ENCODE results near the gene OR52J3.
A peak's percentile ranks its signal among the peaks of the same experiment; 100 is the strongest.
"Not testable (repeated sequence)": the region's sequence is repeated elsewhere in the genome, so short reads cannot be mapped to it uniquely, and the experiment has no call there.

The OR52J3 gene

DNA sequence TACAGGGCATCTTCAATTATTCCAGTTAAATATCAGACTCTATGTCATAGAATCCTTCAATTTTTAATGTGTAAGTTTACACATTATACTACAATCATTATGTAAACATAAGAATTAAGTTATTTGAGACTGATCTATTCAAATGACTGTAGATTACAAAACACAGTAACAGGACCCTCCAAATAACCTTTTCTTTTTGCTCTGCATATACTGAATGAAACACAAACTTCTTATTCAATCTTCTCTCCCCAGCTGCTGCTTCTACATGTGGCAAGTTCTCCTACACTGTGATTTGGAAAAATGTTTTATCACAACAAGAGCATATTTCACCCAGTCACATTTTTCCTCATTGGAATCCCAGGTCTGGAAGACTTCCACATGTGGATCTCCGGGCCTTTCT lies at the start of gene OR52J3:
OR52J3 (plus strand) TSS at position 301 of the 400 bp plus-strand sequence; CDS start at position 301, 0 bp downstream.
- no peak for DNase-seq

- peak in 1 of 2 donors; percentile 1 for DNase-seq
Observed at GRCh38 chr11:5004424-5005274, 41.7 kb upstream of the OR52J3 start.

DNA sequence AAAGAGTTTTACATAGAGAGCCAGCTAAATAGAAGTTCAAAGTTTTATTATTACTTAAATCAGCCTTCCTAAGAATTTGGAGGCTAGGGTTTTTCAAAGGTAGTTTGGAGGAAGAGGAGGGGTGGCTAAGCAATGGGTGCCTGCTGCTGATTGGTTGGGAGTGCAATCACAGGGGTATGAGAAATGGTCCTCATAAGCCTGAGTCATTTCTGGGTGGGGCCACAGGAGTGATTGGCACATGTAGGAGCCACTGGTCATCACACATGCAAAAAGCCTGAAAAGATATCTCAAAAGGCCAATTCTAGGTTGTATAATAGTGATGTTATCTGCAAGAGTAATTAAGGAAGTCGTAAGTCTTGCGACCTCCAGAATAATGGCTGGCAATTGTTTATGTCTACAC lies 38.8 kb upstream of the OR52J3 start:
- no peak for DNase-seq

DNA sequence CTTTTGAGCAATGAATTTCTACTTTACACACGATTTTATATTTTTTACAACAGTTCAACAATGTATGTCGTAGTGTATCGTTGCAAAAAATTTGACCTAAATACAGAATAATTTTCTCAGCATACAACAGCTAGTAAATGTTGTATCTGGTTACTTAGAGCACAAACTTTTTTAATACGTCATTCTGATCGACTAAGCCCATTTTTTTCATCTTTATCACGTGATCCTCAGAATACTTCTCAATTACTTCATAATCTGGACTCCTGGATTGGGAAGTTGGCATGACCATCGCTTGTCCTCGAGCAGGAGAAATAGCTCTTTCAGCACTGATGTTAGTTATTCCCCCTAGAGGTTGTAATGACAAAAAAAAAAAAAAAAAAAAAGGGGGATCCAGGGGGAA lies 35.1 kb upstream of the OR52J3 start:
- DNase-seq = no peak

- DNase-seq = no peak
Observed at GRCh38 chr11:5013012-5013411, 33.3 kb upstream of the OR52J3 start.

DNA sequence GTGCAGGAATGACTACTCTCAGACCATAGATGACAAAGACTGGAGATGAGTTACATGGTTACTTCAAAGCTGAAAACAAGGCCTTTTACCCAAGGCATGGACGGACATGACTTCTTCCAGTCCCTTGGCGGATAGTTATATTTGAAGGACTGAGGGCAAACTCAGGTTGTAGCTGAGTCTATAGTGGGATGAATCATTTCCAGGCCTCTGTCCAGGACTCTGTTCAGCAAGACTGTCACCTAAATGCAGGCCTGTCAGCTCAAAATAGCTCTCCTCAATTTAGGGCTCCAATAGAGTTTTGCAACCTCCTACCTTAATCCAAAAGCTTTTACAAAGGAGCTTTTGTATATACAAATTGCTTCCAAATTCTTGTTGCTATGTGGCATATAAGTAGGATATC lies 24.3 kb upstream of the OR52J3 start:
- no peak for DNase-seq

DNA sequence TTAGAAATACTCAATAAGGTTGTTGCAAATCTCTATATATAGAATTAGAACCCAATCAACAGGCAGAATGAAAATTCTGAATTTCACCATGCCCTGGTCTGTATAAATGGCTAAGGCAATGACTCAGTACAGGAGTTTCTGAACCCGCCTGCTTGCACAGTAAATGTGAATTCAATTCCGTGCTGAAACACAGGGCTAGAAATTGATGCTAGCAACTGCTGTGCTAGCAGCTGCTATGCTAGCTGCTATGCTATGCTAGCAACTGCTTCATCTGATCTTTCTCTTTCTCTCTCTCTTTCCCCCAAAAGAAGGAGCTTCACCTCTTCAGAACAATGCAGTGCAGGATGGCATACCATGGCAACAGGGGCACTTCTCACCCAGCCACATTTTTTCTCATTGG lies 9.7 kb upstream of the OR52J3 start:
- no peak for DNase-seq

DNA sequence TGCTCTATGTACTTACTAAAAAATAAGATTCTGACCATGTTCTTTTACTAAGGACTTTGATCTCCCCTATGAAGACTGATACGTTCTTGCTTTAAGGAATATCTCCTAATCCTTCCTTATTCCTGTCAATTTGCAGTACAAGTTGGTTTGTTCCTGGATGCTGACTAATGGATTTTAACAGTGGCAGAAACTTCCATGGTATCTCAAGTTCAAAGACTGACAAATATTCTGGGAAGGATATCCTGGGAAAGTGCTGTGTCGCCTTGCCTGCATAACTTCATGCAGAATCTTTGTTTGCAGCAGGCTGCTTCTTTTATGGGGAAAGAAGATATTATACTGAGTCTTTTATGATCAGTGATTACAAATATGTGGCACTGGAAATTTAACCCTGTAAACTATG lies 8.4 kb upstream of the OR52J3 start:
- DNase-seq = no peak

DNA sequence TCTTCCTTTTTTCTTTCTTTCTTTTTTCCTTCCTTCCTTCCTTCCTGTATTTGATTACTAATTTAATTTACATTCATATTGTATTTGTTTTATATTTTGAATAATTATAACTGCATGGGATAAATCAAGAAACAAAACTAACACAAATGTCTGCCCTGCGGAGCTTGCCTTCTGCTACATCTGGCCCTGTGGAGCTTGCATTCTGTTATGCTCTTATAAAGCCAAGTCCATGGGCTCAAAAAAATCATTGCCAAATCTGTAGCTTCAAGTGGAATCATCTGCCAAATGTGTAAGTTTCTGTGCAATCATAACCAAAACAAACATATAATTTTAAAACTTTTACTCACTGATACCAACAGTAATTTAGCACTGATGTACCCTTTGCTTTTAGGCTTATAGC lies 8.0 kb upstream of the OR52J3 start:
- DNase-seq = no peak

- DNase-seq = no peak
Observed at GRCh38 chr11:5040876-5041275, 5.5 kb upstream of the OR52J3 start.

- DNase-seq = no peak
Observed at GRCh38 chr11:5042091-5042490, 4.2 kb upstream of the OR52J3 start.

- no peak for DNase-seq
Observed at GRCh38 chr11:5043380-5043779, 2.9 kb upstream of the OR52J3 start.

GRCh38 chr11:5046754-5047330 lies 516 bp downstream of the OR52J3 start:
- no peak for DNase-seq

GRCh38 chr11:5058679-5059078 lies 12.4 kb downstream of the OR52J3 start:
- not testable (repeated sequence) for DNase-seq

- DNase-seq = no peak
Observed at GRCh38 chr11:5059391-5059790, 13.1 kb downstream of the OR52J3 start, which contains the start of gene OR52E2. OR52E2 (minus strand) TSS chr11:5059627; CDS start chr11:5059627, 0 bp downstream.

GRCh38 chr11:5065027-5065426 lies 18.7 kb downstream of the OR52J3 start:
- no peak for DNase-seq

DNA sequence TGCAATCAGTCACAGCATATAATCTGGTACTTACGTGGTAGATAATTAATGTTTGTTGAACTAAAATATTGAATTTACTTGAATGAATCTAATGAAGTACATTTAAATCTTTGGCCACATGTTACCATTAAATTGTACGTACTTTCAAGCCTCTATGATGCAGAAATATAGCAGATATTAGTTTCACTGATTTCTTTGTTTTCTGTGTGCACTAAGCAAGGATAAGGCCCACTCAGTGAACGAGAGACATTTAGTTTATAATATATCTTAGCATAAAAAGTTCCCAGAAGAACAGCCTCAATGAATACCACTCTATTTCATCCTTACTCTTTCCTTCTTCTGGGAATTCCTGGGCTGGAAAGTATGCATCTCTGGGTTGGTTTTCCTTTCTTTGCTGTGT lies 22.9 kb downstream of the OR52J3 start, which contains the start of gene OR52E1:
OR52E1 (plus strand) TSS at position 301 of the 400 bp plus-strand sequence.
- no peak for DNase-seq

DNA sequence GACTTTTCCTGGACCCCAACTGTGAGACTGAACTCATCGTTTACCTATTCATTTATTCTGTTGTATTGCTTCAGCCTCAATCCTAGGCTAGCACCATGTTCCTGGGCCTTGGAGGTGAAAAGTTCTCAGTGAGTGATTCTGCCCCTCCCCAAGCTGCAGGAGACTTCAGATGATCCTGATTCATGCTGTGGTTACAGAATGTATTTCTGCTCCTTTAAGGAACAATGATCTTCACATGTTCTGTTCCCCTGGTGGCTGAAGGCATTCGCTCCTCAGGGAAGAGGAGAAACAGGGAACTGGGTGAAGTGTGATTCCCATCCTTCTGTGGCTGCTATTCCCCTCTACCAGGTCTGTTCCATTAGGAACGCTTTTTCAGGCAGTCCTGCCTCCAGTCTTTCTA lies 25.5 kb downstream of the OR52J3 start:
- DNase-seq = no peak

DNA sequence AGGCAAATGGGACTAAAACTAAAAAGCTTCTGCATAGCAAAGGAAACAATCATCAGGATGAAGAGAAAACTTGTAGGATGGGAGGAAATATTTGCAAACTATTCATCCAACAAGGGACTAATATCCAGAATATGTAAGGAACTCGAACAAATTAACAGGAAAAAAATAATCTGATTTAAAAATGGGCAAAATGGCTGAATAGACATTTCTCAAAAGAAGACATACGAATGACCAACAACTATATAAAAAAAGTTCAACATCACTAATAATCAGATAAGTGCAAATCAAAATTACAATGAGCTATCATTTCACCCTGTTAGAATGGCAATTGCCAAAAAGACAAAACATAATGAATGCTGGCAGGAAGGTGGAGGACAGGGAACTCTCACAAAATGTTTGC lies 35.1 kb downstream of the OR52J3 start:
- no peak for DNase-seq

DNA sequence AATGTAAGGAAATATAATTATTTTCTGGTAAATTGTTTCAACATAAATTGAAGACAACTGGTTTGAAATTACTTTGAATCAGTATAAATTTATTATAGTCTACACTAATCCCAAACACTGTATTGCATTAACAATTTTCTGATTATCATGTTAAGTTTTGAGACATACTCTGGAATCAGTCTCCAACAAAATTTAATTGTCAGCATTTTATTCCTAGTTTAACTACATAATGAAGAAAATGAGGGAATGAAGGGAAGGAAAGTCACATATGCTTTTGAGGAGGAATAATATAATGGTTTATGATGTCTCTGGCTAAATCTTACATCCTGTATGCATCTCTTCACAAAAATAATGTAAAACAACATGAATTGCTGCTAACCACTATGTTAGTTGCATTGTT lies 37.3 kb downstream of the OR52J3 start:
- DNase-seq = no peak

GRCh38 chr11:5088556-5088955 lies 42.2 kb downstream of the OR52J3 start:
- DNase-seq = no peak

DNA sequence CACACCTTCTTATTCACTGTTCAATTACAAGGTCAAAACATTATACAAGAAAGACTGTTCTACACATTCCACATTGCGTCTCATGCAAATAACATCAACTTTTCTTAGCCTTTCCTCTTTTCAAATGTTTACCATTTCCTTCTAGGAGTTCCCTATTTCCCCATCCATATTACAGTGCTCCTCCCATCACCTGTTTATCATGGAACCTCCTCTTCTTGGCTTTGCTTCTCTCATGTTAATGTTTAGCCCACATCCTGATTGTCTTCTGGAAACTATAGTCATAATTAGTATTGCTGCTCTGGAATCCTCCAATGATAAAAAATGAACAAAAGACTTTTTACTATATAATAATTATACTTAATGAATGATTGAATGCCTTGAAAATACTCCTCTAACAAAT lies 44.3 kb downstream of the OR52J3 start:
- no peak for DNase-seq

GRCh38 chr11:5092821-5093585 lies 46.7 kb downstream of the OR52J3 start:
- no peak for DNase-seq

DNA sequence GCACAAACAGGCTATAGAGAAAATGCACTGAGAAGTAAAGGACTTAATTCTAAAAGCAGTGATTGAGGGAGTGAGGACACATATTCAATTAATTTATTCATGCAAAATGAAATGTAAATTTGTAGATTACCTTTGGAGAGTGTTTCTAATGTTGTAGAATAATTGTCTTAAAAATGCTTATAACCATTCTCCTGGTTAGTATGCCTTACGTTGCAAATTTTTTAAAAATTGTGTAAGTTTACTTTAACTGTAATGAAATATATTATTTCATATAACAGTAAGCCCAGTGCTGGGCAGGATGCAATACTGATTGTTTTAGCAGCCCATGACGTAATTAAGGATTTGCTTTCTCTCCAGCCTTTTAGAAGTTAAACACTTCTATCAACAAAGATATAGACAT lies 49.7 kb downstream of the OR52J3 start:
- DNase-seq = no peak

Data from CD4-positive, alpha-beta T cell treated with Interleukin-4 for 1 hour (primary cell).